ENCODE results near the gene TNFSF10. TPM values are rescaled to one million over a fixed set of nuclear protein-coding genes. Genes with fewer than 3 reads are reported as not detected.

TNFSF10 gene
- polyA plus RNA-seq, 1 donor from 2014 or later, result not detected

- TF ChIP-seq, protein P1, sequence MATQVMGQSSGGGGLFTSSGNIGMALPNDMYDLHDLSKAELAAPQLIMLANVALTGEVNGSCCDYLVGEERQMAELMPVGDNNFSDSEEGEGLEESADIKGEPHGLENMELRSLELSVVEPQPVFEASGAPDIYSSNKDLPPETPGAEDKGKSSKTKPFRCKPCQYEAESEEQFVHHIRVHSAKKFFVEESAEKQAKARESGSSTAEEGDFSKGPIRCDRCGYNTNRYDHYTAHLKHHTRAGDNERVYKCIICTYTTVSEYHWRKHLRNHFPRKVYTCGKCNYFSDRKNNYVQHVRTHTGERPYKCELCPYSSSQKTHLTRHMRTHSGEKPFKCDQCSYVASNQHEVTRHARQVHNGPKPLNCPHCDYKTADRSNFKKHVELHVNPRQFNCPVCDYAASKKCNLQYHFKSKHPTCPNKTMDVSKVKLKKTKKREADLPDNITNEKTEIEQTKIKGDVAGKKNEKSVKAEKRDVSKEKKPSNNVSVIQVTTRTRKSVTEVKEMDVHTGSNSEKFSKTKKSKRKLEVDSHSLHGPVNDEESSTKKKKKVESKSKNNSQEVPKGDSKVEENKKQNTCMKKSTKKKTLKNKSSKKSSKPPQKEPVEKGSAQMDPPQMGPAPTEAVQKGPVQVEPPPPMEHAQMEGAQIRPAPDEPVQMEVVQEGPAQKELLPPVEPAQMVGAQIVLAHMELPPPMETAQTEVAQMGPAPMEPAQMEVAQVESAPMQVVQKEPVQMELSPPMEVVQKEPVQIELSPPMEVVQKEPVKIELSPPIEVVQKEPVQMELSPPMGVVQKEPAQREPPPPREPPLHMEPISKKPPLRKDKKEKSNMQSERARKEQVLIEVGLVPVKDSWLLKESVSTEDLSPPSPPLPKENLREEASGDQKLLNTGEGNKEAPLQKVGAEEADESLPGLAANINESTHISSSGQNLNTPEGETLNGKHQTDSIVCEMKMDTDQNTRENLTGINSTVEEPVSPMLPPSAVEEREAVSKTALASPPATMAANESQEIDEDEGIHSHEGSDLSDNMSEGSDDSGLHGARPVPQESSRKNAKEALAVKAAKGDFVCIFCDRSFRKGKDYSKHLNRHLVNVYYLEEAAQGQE (IDR thresholded peaks at IDR 0.05; ENCODE audit: borderline replicate concordance), result no peak
- TF ChIP-seq EZH2 (IDR thresholded peaks at IDR 0.05; ENCODE audit: borderline replicate concordance, insufficient read depth, low read length, poor library complexity, severe bottlenecking), result no peak
- no peak for TF ChIP-seq EP300 (conservative IDR thresholded peaks at IDR 0.05; ENCODE audit: poor library complexity, severe bottlenecking)
- TF ChIP-seq RAD21 (conservative IDR thresholded peaks at IDR 0.05), result no peak
- no peak for TF ChIP-seq TAF1 (IDR thresholded peaks at IDR 0.05; ENCODE audit: low read depth)
- TF ChIP-seq, protein P2, sequence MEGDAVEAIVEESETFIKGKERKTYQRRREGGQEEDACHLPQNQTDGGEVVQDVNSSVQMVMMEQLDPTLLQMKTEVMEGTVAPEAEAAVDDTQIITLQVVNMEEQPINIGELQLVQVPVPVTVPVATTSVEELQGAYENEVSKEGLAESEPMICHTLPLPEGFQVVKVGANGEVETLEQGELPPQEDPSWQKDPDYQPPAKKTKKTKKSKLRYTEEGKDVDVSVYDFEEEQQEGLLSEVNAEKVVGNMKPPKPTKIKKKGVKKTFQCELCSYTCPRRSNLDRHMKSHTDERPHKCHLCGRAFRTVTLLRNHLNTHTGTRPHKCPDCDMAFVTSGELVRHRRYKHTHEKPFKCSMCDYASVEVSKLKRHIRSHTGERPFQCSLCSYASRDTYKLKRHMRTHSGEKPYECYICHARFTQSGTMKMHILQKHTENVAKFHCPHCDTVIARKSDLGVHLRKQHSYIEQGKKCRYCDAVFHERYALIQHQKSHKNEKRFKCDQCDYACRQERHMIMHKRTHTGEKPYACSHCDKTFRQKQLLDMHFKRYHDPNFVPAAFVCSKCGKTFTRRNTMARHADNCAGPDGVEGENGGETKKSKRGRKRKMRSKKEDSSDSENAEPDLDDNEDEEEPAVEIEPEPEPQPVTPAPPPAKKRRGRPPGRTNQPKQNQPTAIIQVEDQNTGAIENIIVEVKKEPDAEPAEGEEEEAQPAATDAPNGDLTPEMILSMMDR (IDR thresholded peaks at IDR 0.05; ENCODE audit: poor library complexity, severe bottlenecking), result no peak
- TF ChIP-seq POLR2AphosphoS5 (IDR thresholded peaks at IDR 0.05), result no peak
- no peak for TF ChIP-seq SMC3 (conservative IDR thresholded peaks at IDR 0.05; ENCODE audit: poor library complexity)
- TF ChIP-seq MXI1 (conservative IDR thresholded peaks at IDR 0.05; ENCODE audit: poor library complexity, severe bottlenecking), result no peak
- H3K36me3 ChIP-seq (ENCODE audit: insufficient read depth, low read length), result no peaks in the 10 kb centered on the region
- no peak overlapping the region for H3K4me2 ChIP-seq (ENCODE audit: low read length)
Measured at GRCh38 chr3:172476347-172476746, 46.9 kb downstream of the TNFSF10 start.

DNA sequence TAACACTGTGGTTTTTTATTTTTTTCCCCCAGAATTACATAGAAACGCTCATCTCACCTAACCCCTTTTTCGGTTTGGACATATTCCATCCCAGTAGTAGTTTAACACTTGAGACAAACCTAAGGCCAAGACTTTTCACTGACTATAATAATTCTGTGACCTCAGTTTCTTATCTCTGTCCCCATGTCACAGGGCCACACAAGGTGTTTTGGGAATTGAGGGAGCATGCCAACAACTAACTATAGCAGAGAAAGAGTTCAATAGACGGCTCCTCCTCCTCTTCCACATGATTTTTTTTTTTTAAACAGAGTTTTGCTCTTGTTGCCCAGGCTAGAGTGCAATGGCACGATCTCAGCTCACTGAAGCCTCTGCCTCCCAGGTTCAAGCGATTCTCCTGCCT, 47.5 kb downstream of the TNFSF10 start:
- no peaks in the 10 kb centered on the region for H3K9me2 ChIP-seq (ENCODE audit: insufficient read depth, low read length)
- no peaks in the 10 kb centered on the region for H3K9me3 ChIP-seq (ENCODE audit: low read length)
- TF ChIP-seq POLR2AphosphoS5 (IDR thresholded peaks at IDR 0.05), result no peak
- no peak for TF ChIP-seq MXI1 (conservative IDR thresholded peaks at IDR 0.05; ENCODE audit: poor library complexity, severe bottlenecking)
- TF ChIP-seq EZH2 (IDR thresholded peaks at IDR 0.05; ENCODE audit: borderline replicate concordance, insufficient read depth, low read length, poor library complexity, severe bottlenecking), result no peak
- no peak for TF ChIP-seq SMC3 (conservative IDR thresholded peaks at IDR 0.05; ENCODE audit: poor library complexity)
- TF ChIP-seq, protein P2 (IDR thresholded peaks at IDR 0.05; ENCODE audit: poor library complexity, severe bottlenecking), result no peak
- TF ChIP-seq EP300 (conservative IDR thresholded peaks at IDR 0.05; ENCODE audit: poor library complexity, severe bottlenecking), result no peak
- TF ChIP-seq RAD21 (conservative IDR thresholded peaks at IDR 0.05), result no peak
- TF ChIP-seq TAF1 (IDR thresholded peaks at IDR 0.05; ENCODE audit: low read depth), result no peak
- H3K4me2 ChIP-seq (ENCODE audit: low read length), result no peak overlapping the region
- H3K36me3 ChIP-seq (ENCODE audit: insufficient read depth, low read length), result no peaks in the 10 kb centered on the region
- H3K27ac ChIP-seq (ENCODE audit: low read length), result no peak overlapping the region
- H4K20me1 ChIP-seq (ENCODE audit: insufficient read depth), result no peaks in the 10 kb centered on the region
- no peak overlapping the region for H3K9ac ChIP-seq (ENCODE audit: low read length)
- no peaks in the 10 kb centered on the region for H3K79me2 ChIP-seq (replicated peaks; ENCODE audit: insufficient read depth, low read length)
- no peaks in the 10 kb centered on the region for H3K27me3 ChIP-seq (ENCODE audit: insufficient read depth, low read depth, low read length)
- no peak overlapping the region for H2AFZ ChIP-seq (ENCODE audit: low read depth, low read length)
- H3F3A ChIP-seq (ENCODE audit: insufficient read depth, low read length, poor library complexity, severe bottlenecking), result no peaks in the 10 kb centered on the region
- H3K4me3 ChIP-seq (ENCODE audit: low read length), result no peak overlapping the region

More at GRCh38 chr3:172476347-172476746, 46.9 kb downstream of the TNFSF10 start:
- H3K9me2 ChIP-seq (ENCODE audit: insufficient read depth, low read length), result no peaks in the 10 kb centered on the region
- H3K79me2 ChIP-seq (replicated peaks; ENCODE audit: insufficient read depth, low read length), result no peaks in the 10 kb centered on the region
- no peak overlapping the region for H3K27ac ChIP-seq (ENCODE audit: low read length)
- no peaks in the 10 kb centered on the region for H3F3A ChIP-seq (ENCODE audit: insufficient read depth, low read length, poor library complexity, severe bottlenecking)
- H3K4me3 ChIP-seq (ENCODE audit: low read length), result no peak overlapping the region
- H3K9me3 ChIP-seq (ENCODE audit: low read length), result no peaks in the 10 kb centered on the region
- H2AFZ ChIP-seq (ENCODE audit: low read depth, low read length), result no peak overlapping the region
- H4K20me1 ChIP-seq (ENCODE audit: insufficient read depth), result no peaks in the 10 kb centered on the region
- no peak overlapping the region for H3K9ac ChIP-seq (ENCODE audit: low read length)
- H3K27me3 ChIP-seq (ENCODE audit: insufficient read depth, low read depth, low read length), result no peaks in the 10 kb centered on the region

All from neural cell (in vitro differentiated cells).